ENCODE data around the gene CLASRP. TPM values are rescaled to one million over a fixed set of nuclear protein-coding genes. Genes with fewer than 3 reads are reported as not detected.
A peak's percentile ranks its signal among the peaks of the same experiment; 100 is the strongest.

CLASRP gene
- total RNA-seq, 2 donors from 2014 or later = 40.2 to 64.9 TPM

GRCh38 chr19:45001087-45001739 is 37.6 kb upstream of the CLASRP start, which contains the start of gene RELB:
RELB (plus strand) TSS chr19:45001464; CDS start chr19:45001580, 116 bp downstream.
- ATAC-seq (peak; percentile 81), DNase-seq (peak; percentile 95 to 96 (median 96))
- no peaks in the 10 kb centered on the region for H3K27me3 ChIP-seq
- intact Hi-C loops (cut with DNase I) = no loop called here
- peak within 1 kb of the TSS; percentile 50 to 74 for H3K4me3 ChIP-seq
- TF ChIP-seq CTCF (IDR thresholded peaks at IDR 0.05) (no peak), POLR2A (IDR thresholded peaks at IDR 0.05) (no peak)
- H3K27ac ChIP-seq = peak within 1 kb of the TSS; percentile 97 to 100 (median 99)
- H3K9me3 ChIP-seq = no peaks in the 10 kb centered on the region
- H3K4me1 ChIP-seq = peaks cover 15% of the 10 kb centered on the region
- peaks cover 0 to 2% of the 10 kb centered on the region in 2 donors for H3K36me3 ChIP-seq (replicated peaks in 1 of 2; ENCODE audit: insufficient read depth in 1 of 2, low read depth in 2 of 2)
- 2% methylated on average over 64 of the region's 79 CpGs; no CpG with 5 or more reads in 1 of the 2 donors for WGBS, 2 donors

GRCh38 chr19:45003485-45003884 is 35.4 kb upstream of the CLASRP start:
- peaks cover 15% of the 10 kb centered on the region for H3K4me1 ChIP-seq
- intact Hi-C loops (cut with DNase I) = no loop called here

GRCh38 chr19:45005787-45006186 is 33.1 kb upstream of the CLASRP start:
- H3K36me3 ChIP-seq (replicated peaks in 1 of 2; ENCODE audit: insufficient read depth in 1 of 2, low read depth in 2 of 2) = peaks cover 0 to 5% of the 10 kb centered on the region in 2 donors
- intact Hi-C loops (cut with DNase I) = no loop called here
- TF ChIP-seq POLR2A (IDR thresholded peaks at IDR 0.05) = no peak
- no peak for TF ChIP-seq CTCF (IDR thresholded peaks at IDR 0.05)
- DNase-seq (no peak), ATAC-seq (no peak)
- H3K4me1 ChIP-seq = peaks cover 13% of the 10 kb centered on the region
- H3K27ac ChIP-seq = no peak overlapping the region
- 81 to 88% methylated on average over 8 of the region's 9 CpGs for WGBS, 2 donors
- no peaks in the 10 kb centered on the region for H3K9me3 ChIP-seq
- H3K27me3 ChIP-seq = no peaks in the 10 kb centered on the region
- H3K4me3 ChIP-seq = no peak overlapping the region

More at GRCh38 chr19:45003485-45003884, 35.4 kb upstream of the CLASRP start:
- no peaks in the 10 kb centered on the region for H3K9me3 ChIP-seq
- TF ChIP-seq CTCF (IDR thresholded peaks at IDR 0.05) (no peak), POLR2A (IDR thresholded peaks at IDR 0.05) (no peak)
- H3K4me3 ChIP-seq = no peak overlapping the region
- H3K27ac ChIP-seq = no peak overlapping the region
- 88 to 91% methylated on average over 4 of the region's 4 CpGs for WGBS, 2 donors
- DNase-seq (no peak), ATAC-seq (no peak)
- H3K27me3 ChIP-seq = no peaks in the 10 kb centered on the region
- H3K36me3 ChIP-seq (replicated peaks in 1 of 2; ENCODE audit: insufficient read depth in 1 of 2, low read depth in 2 of 2) = peaks cover 0 to 5% of the 10 kb centered on the region in 2 donors

GRCh38 chr19:45008552-45008951 is 30.3 kb upstream of the CLASRP start:
- no peaks in the 10 kb centered on the region for H3K9me3 ChIP-seq
- H3K36me3 ChIP-seq (replicated peaks in 1 of 2; ENCODE audit: insufficient read depth in 1 of 2, low read depth in 2 of 2) = peaks cover 0 to 11% of the 10 kb centered on the region in 2 donors
- intact Hi-C loops (cut with DNase I) = no loop called here
- H3K4me3 ChIP-seq = no peak overlapping the region
- TF ChIP-seq POLR2A (IDR thresholded peaks at IDR 0.05) (no peak), CTCF (IDR thresholded peaks at IDR 0.05) (no peak)
- no peaks in the 10 kb centered on the region for H3K4me1 ChIP-seq
- 70% methylated on average over 3 to 10 of the region's 10 CpGs for WGBS, 2 donors
- H3K27me3 ChIP-seq = no peaks in the 10 kb centered on the region
- no peak overlapping the region for H3K27ac ChIP-seq
- DNase-seq (no peak), ATAC-seq (no peak)
